ENCODE measurements around the gene C5AR2.

DNA sequence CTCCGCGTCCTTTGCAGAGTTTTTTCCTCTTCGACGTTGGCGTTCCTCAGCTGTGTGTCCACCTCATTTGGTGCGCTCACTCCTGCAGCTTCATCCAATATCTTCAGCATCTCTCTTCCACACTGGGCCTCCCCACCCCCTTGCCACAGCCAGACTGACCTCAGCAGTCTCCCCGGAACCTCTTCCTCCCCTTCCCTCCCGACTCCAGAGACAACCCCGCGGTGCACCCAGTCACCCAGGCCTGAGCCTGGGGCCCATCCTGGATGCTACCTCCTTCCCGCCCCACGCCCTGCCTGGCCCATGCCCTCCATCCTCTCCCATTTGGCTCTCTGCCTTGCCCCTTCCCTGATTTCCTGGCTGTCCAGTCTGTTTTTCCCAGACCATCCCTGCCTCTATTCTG, 8.1 kb upstream of the C5AR2 start:
- TF ChIP-seq CTCF (IDR thresholded peaks at IDR 0.05) (no peak), REST (IDR thresholded peaks at IDR 0.05; ENCODE audit: low read depth, low read length) (no peak), NRF1 (IDR thresholded peaks at IDR 0.05; ENCODE audit: low read depth, low read length) (no peak), TAF1 (IDR thresholded peaks at IDR 0.05; ENCODE audit: borderline replicate concordance, low read depth, low read length) (no peak), EP300 (IDR thresholded peaks at IDR 0.05; ENCODE audit: borderline replicate concordance in 1 of 2, low read depth in 1 of 2, low read length in 1 of 2) (no peak), FOSL2 (IDR thresholded peaks at IDR 0.05; ENCODE audit: borderline replicate concordance, low read depth) (no peak), GATA2 (CRISPR knock-in tag; IDR thresholded peaks at IDR 0.05) (no peak), YY1 (IDR thresholded peaks at IDR 0.05; ENCODE audit: low read depth) (no peak), RXRA (IDR thresholded peaks at IDR 0.05; ENCODE audit: borderline replicate concordance, low read depth) (no peak)
- TF ChIP-seq, protein P1, sequence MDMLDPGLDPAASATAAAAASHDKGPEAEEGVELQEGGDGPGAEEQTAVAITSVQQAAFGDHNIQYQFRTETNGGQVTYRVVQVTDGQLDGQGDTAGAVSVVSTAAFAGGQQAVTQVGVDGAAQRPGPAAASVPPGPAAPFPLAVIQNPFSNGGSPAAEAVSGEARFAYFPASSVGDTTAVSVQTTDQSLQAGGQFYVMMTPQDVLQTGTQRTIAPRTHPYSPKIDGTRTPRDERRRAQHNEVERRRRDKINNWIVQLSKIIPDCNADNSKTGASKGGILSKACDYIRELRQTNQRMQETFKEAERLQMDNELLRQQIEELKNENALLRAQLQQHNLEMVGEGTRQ (IDR thresholded peaks at IDR 0.05; ENCODE audit: borderline replicate concordance, low read depth, low read length), result no peak

Measured in SK-N-SH (cell line).